SU-DHL-6 (cell line): ENCODE measurements around the gene NINL.

Experiments
- H2AFZ ChIP-seq: fragments of 200-600 bp; sonication (generic); 2 replicates; pipeline ENCODE4 v1.6.1; 2014; ENCODE audit warnings: low read depth, mild to moderate bottlenecking, moderate library complexity, mixed read lengths, antibody characterized with exemption, low read length; ENCODE audit not compliant: severe bottlenecking
- H3F3A ChIP-seq: fragments of 200-600 bp; shearing (Covaris generic); 2 replicates; pipeline ENCODE4 v1.6.0; 2016; ENCODE audit warnings: antibody characterized with exemption, mild to moderate bottlenecking; ENCODE audit not compliant: insufficient read depth
- H3K27ac ChIP-seq: fragments of 200-600 bp; sonication (generic); 2 replicates; pipeline ENCODE4 v1.5.1; 2016; ENCODE audit warnings: low read depth, mild to moderate bottlenecking, low read length, moderate library complexity, mixed read lengths
- H3K27me3 ChIP-seq: fragments of 200-600 bp; sonication (generic), shearing (Covaris generic); 2 replicates; pipeline ENCODE4 v1.6.0; 2014; ENCODE audit warnings: mild to moderate bottlenecking, low read length
- H3K36me3 ChIP-seq: fragments of 200-600 bp; sonication (generic); 2 replicates; pipeline ENCODE4 v1.6.1; 2014; ENCODE audit warnings: mild to moderate bottlenecking, low read length, mixed read lengths
- H3K4me2 ChIP-seq: fragments of 300-600, 200-600 bp; shearing (Covaris generic), sonication (generic); 2 replicates; pipeline ENCODE4 v1.6.0; 2014; ENCODE audit warnings: low read length, low read depth, mild to moderate bottlenecking; ENCODE audit not compliant: poor library complexity, severe bottlenecking
- H3K4me3 ChIP-seq: fragments of 200-600 bp; sonication (generic); 2 replicates; pipeline ENCODE4 v1.5.1; 2014; ENCODE audit warnings: antibody characterized with exemption, low read length, mild to moderate bottlenecking, mixed read lengths; ENCODE audit not compliant: insufficient read depth, poor library complexity, severe bottlenecking
- H3K79me2 ChIP-seq: fragments of 200-600 bp; sonication (generic); 2 replicates; pipeline ENCODE4 v1.6.1; 2014; ENCODE audit warnings: mild to moderate bottlenecking, low read length, moderate library complexity; ENCODE audit not compliant: insufficient read depth
- H3K9ac ChIP-seq: fragments of 200-600 bp; sonication (generic); 2 replicates; pipeline ENCODE4 v1.7.0; 2014; ENCODE audit warnings: mild to moderate bottlenecking, low read length
- H3K9me2 ChIP-seq: fragments of 200-600 bp; sonication (generic); replicated peaks from 2 replicates; pipeline ENCODE4 v1.6.1; 2014; ENCODE audit warnings: low read length; ENCODE audit not compliant: insufficient read depth
- H3K9me3 ChIP-seq: fragments of 200-600 bp; sonication (generic); 2 replicates; pipeline ENCODE4 v1.6.1; 2014; ENCODE audit warnings: low read length, mixed read lengths; ENCODE audit not compliant: insufficient read depth
- H4K20me1 ChIP-seq: fragments of 200-600 bp; sonication (generic); 2 replicates; pipeline ENCODE4 v1.6.1; 2014; ENCODE audit warnings: low read depth, mild to moderate bottlenecking, antibody characterized with exemption, low read length, moderate library complexity, mixed read lengths
- EZH2phosphoT487 ChIP-seq: fragments of 200-600 bp; sonication (generic), shearing (Covaris generic); conservative IDR thresholded peaks from 2 replicates; pipeline ENCODE4 v1.6.1; 2018; ENCODE audit warnings: mild to moderate bottlenecking, antibody characterized with exemption, low read length, moderate library complexity, mixed read lengths
- TF ChIP-seq, protein P1 (sequence below): fragments of 200-600 bp; sonication (generic); IDR thresholded peaks from one replicate; pipeline ENCODE4 v1.5.1; 2017; ENCODE audit warnings: antibody characterized with exemption, mild to moderate bottlenecking, low read length, moderate library complexity; ENCODE audit not compliant: insufficient read depth, poor library complexity, severe bottlenecking

Gene NINL

DNA sequence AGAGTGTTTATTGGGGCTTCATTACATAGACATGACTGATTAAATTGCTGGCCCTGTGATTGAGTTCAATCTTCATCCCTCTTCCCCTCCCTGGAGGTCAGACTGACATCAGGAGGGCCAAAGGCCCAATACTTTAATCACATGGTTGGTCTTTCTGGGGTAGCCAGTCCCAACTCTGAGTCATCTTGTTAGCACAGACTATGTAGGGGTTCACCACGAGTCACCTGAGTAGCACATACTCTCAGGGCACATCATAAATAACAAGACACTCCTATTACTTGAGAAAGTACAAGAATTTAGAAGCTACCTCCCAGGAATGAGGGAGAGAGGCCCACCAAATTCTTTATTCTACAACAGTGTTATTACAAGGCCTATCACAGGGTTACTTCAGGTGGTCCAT is 166.6 kb downstream of the NINL start:
- no peak overlapping the region for H3K4me2 ChIP-seq
- 0 out of 2 replicates have a peak, but pooled peaks cover 7% of the 10 kb centered on the region for H3F3A ChIP-seq
- H3K36me3 ChIP-seq, result peaks cover 28% of the 10 kb centered on the region; the same call in 1 of the 2 replicates
- H3K4me3 ChIP-seq, result no peak overlapping the region
- H3K9me2 ChIP-seq, result no peaks in the 10 kb centered on the region
- peaks cover 3% of the 10 kb centered on the region; the same call in 1 of the 2 replicates for H3K79me2 ChIP-seq
- H3K9ac ChIP-seq, result no peak overlapping the region
- no peak overlapping the region for H3K27ac ChIP-seq
- no peaks in the 10 kb centered on the region for H4K20me1 ChIP-seq
- H3K27me3 ChIP-seq, result no peaks in the 10 kb centered on the region
- H3K9me3 ChIP-seq, result no peaks in the 10 kb centered on the region
- TF ChIP-seq EZH2phosphoT487, result no peak
- TF ChIP-seq, protein P1, sequence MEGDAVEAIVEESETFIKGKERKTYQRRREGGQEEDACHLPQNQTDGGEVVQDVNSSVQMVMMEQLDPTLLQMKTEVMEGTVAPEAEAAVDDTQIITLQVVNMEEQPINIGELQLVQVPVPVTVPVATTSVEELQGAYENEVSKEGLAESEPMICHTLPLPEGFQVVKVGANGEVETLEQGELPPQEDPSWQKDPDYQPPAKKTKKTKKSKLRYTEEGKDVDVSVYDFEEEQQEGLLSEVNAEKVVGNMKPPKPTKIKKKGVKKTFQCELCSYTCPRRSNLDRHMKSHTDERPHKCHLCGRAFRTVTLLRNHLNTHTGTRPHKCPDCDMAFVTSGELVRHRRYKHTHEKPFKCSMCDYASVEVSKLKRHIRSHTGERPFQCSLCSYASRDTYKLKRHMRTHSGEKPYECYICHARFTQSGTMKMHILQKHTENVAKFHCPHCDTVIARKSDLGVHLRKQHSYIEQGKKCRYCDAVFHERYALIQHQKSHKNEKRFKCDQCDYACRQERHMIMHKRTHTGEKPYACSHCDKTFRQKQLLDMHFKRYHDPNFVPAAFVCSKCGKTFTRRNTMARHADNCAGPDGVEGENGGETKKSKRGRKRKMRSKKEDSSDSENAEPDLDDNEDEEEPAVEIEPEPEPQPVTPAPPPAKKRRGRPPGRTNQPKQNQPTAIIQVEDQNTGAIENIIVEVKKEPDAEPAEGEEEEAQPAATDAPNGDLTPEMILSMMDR, result no peak
- no peak overlapping the region for H2AFZ ChIP-seq

DNA sequence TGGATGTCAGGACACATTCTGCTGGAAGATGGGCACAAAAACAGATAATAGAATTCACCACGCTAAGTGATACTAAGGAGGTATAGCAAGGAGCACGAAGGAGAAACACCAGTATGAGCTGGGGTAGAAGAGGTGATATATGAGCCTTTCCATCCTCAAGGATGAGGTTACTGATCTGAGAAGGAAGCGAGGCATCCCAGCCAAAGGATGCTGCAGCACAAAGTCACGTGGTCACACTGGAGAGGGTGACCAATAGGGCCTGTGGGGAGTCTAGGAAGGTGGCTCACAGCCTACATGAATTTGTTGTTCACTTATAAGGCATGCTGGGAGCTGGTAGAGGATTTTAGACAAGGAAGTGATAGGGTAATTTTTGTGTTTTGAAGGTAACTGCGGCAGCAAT is 176.4 kb downstream of the NINL start:
- Histone ChIP-seq H3K9me3 (no peaks in the 10 kb centered on the region), H3F3A (no peaks in the 10 kb centered on the region), H3K27me3 (no peaks in the 10 kb centered on the region), H3K9ac (peak overlapping the region; percentile 85), H3K4me3 (peak overlapping the region; percentile 89), H3K4me2 (peak overlapping the region; percentile 80), H4K20me1 (no peaks in the 10 kb centered on the region), H3K79me2 (peaks cover 50% of the 10 kb centered on the region), H3K36me3 (no peaks in the 10 kb centered on the region; the same call in 1 of the 2 replicates), H3K27ac (no peak overlapping the region), H3K9me2 (no peaks in the 10 kb centered on the region), H2AFZ (no peak overlapping the region)
- TF ChIP-seq, protein P1, result no peak
- TF ChIP-seq EZH2phosphoT487, result no peak

DNA sequence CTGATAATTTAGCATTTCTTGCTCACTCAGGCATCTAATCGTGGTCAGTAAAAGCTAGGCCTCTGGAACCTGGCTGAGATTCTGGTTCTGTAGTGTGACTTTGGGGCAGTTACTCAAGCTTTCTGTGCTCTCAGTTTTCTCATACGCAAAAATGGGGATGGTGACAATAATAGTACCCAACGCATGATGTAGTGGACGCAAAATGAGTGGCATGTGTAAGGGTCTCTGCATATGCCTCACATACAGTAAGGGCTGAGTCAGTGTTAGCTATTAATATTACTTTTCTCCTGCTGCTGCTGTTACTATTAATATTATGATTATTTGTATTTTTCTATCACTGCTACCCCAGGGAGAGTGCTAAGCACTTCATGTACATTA is 177.2 kb downstream of the NINL start:
- Histone ChIP-seq H3K9ac (peak overlapping the region; percentile 85), H3K27ac (peak overlapping the region; percentile 52), H3F3A (no peaks in the 10 kb centered on the region), H3K9me2 (no peaks in the 10 kb centered on the region), H3K4me2 (peak overlapping the region; percentile 80), H3K36me3 (no peaks in the 10 kb centered on the region; the same call in 1 of the 2 replicates), H4K20me1 (no peaks in the 10 kb centered on the region), H3K9me3 (peaks cover 6% of the 10 kb centered on the region; the same call in 1 of the 2 replicates), H3K79me2 (peaks cover 44% of the 10 kb centered on the region), H3K4me3 (peak overlapping the region; percentile 89), H2AFZ (peak overlapping the region; percentile 95), H3K27me3 (no peaks in the 10 kb centered on the region)
- TF ChIP-seq, protein P1, result no peak
- TF ChIP-seq EZH2phosphoT487, result no peak
